IMR-90 (cell line): ENCODE measurements around the gene ABCA2. TPM values are rescaled to one million over a fixed set of nuclear protein-coding genes. Genes with fewer than 3 reads are reported as not detected.

Experiments used
- ATAC-seq: fragments of 200-7000 bp; cut with Tn5 transposase; 2 replicates; pipeline ENCODE4 v1.9.1; 2020; ENCODE audit warnings: low read depth, mild to moderate bottlenecking, moderate library complexity
- BruUV-seq: library from RNA; stranded (reverse); fragments of 400-500 nt; replicated peaks from 2 replicates; lab custom pipeline; 2021; lab: Mats Ljungman, UMichigan
- CTCF ChIA-PET: fragments of 300-600 bp; formaldehyde crosslinking; extraction: SDS; loops from one replicate; lab custom pipeline; 2021; ENCODE audit warnings: antibody characterized with exemption; lab: Yijun Ruan, JAX
- POLR2A ChIA-PET: fragments of 300-600 bp; sonication (Branson Sonifier 250); formaldehyde crosslinking; loops from one replicate; lab custom pipeline; 2022; ENCODE audit warnings: antibody characterized with exemption; ENCODE audit not compliant: unreplicated experiment; lab: Charles Lee
- DNase-seq: peaks from one replicate; pipeline ENCODE4 v3.0.0; 2013
- H2AFZ ChIP-seq: replicated peaks from 2 replicates; pipeline ENCODE3; 2013; ENCODE audit warnings: low read length, mild to moderate bottlenecking; ENCODE audit not compliant: poor library complexity
- H2AK5ac ChIP-seq: 2 replicates; pipeline ENCODE4 v1.6.1; 2013; ENCODE audit warnings: low read depth, low read length, inconsistent platforms
- H2AK9ac ChIP-seq: replicated peaks from 2 replicates; pipeline ENCODE3; 2013; ENCODE audit warnings: mild to moderate bottlenecking, low read depth, low read length, moderate library complexity; ENCODE audit not compliant: poor library complexity
- H2BK120ac ChIP-seq: 2 replicates; pipeline ENCODE4 v1.6.1; 2013; ENCODE audit warnings: low read depth, low read length, inconsistent platforms
- H2BK15ac ChIP-seq: 3 replicates; pipeline ENCODE4 v1.6.1; 2013; ENCODE audit warnings: low read depth, low read length, inconsistent platforms
- H2BK20ac ChIP-seq: 2 replicates; pipeline ENCODE4 v1.6.1; 2013; ENCODE audit warnings: low read depth, mild to moderate bottlenecking, inconsistent platforms, low read length, moderate library complexity
- H2BK5ac ChIP-seq: 2 replicates; pipeline ENCODE4 v1.6.1; 2013; ENCODE audit warnings: mild to moderate bottlenecking, low read depth, low read length, inconsistent platforms; ENCODE audit not compliant: poor library complexity, severe bottlenecking
- H3K14ac ChIP-seq: replicated peaks from 2 replicates; pipeline ENCODE4 v1.6.1; 2013; ENCODE audit warnings: low read depth, low read length, inconsistent platforms
- H3K18ac ChIP-seq: 2 replicates; pipeline ENCODE4 v1.6.1; 2013; ENCODE audit warnings: low read depth, low read length, control low read depth
- H3K23ac ChIP-seq: 2 replicates; pipeline ENCODE4 v1.6.1; 2013; ENCODE audit warnings: low read depth, low read length, inconsistent platforms
- H3K27ac ChIP-seq: 2 replicates; pipeline ENCODE4 v1.5.1; 2013; ENCODE audit warnings: mild to moderate bottlenecking, control low read depth, low read length; ENCODE audit not compliant: insufficient read depth
- H3K27me3 ChIP-seq: 2 replicates; pipeline ENCODE4 v1.6.1; 2013; ENCODE audit warnings: low read length; ENCODE audit not compliant: control insufficient read depth, insufficient read depth
- H3K36me3 ChIP-seq: 2 replicates; pipeline ENCODE4 v1.6.1; 2013; ENCODE audit warnings: low read length, mixed read lengths; ENCODE audit not compliant: control insufficient read depth, insufficient read depth
- H3K4ac ChIP-seq: 2 replicates; pipeline ENCODE4 v1.6.1; 2013; ENCODE audit warnings: low read depth, low read length, inconsistent platforms
- H3K4me1 ChIP-seq: 2 replicates; pipeline ENCODE4 v1.6.1; 2013; ENCODE audit warnings: low read length, mixed read lengths; ENCODE audit not compliant: control insufficient read depth, insufficient read depth
- H3K4me2 ChIP-seq: 2 replicates; pipeline ENCODE4 v1.6.1; 2013; ENCODE audit warnings: low read depth, mild to moderate bottlenecking, control low read depth, low read length, moderate library complexity
- H3K4me3 ChIP-seq: 2 replicates; pipeline ENCODE4 v1.5.1; 2013; ENCODE audit warnings: low read depth, mild to moderate bottlenecking, control low read depth, low read length, moderate library complexity; ENCODE audit not compliant: insufficient read depth
- H3K56ac ChIP-seq: 2 replicates; pipeline ENCODE4 v1.6.1; 2013; ENCODE audit warnings: low read length, inconsistent platforms; ENCODE audit not compliant: insufficient read depth; ENCODE audit errors: extremely low read depth
- H3K79me1 ChIP-seq, 2 experiments: 2 replicates each; pipeline ENCODE4 v1.6.1; 2013; ENCODE audit warnings: low read length in 2 of 2, inconsistent platforms in 1 of 2, low read depth in 1 of 2
- H3K9ac ChIP-seq: 2 replicates; pipeline ENCODE4 v1.6.1; 2013; ENCODE audit warnings: low read depth, low read length, control low read depth
- H3K9me1 ChIP-seq: 2 replicates; pipeline ENCODE4 v1.6.1; 2013; ENCODE audit warnings: low read length, inconsistent platforms; ENCODE audit not compliant: insufficient read depth
- H3K9me3 ChIP-seq: 2 replicates; pipeline ENCODE4 v1.6.1; 2013; ENCODE audit warnings: low read length; ENCODE audit not compliant: control insufficient read depth, insufficient read depth
- H4K20me1 ChIP-seq: 2 replicates; pipeline ENCODE4 v1.6.1; 2013; ENCODE audit warnings: low read length, inconsistent platforms; ENCODE audit not compliant: insufficient read depth
- H4K5ac ChIP-seq: 2 replicates; pipeline ENCODE4 v1.6.1; 2013; ENCODE audit warnings: mild to moderate bottlenecking, low read depth, low read length, control low read depth
- H4K8ac ChIP-seq, 2 experiments: 2 replicates each; pipeline ENCODE4 v1.6.1; 2013; ENCODE audit warnings: low read depth in 2 of 2, low read length in 2 of 2, control low read depth in 1 of 2, inconsistent platforms in 1 of 2
- H4K91ac ChIP-seq: 2 replicates; pipeline ENCODE4 v1.6.1; 2013; ENCODE audit warnings: low read depth, low read length, inconsistent platforms; ENCODE audit not compliant: insufficient read depth
- BHLHE40 ChIP-seq: fragments of 150-350 bp; IDR thresholded peaks from 2 replicates; pipeline ENCODE4 v1.6.1; 2016; ENCODE audit warnings: mild to moderate bottlenecking, low read depth, low read length
- CEBPB ChIP-seq: IDR thresholded peaks from 2 replicates; pipeline ENCODE4 v1.6.1; 2012; ENCODE audit warnings: low read depth, low read length, improper control_type of control experiment
- CHD1 ChIP-seq: IDR thresholded peaks from 2 replicates; pipeline ENCODE4 v1.6.1; 2012; ENCODE audit warnings: low read depth, low read length, improper control_type of control experiment
- CTCF ChIP-seq: conservative IDR thresholded peaks from 2 replicates; pipeline ENCODE4 v1.5.1; 2012; ENCODE audit warnings: mild to moderate bottlenecking, low read depth, low read length, improper control_type of control experiment
- ELK1 ChIP-seq: fragments of 150-350 bp; IDR thresholded peaks from 2 replicates; pipeline ENCODE4 v1.6.1; 2016; ENCODE audit warnings: low read depth, mild to moderate bottlenecking, low read length, moderate library complexity, borderline replicate concordance
- FOS ChIP-seq: fragments of 150-350 bp; IDR thresholded peaks from 2 replicates; pipeline ENCODE4 v1.6.1; 2016; ENCODE audit warnings: low read depth, low read length
- MAFK ChIP-seq: IDR thresholded peaks from 2 replicates; pipeline ENCODE4 v1.6.1; 2012; ENCODE audit warnings: low read depth, low read length, improper control_type of control experiment
- MAZ ChIP-seq: IDR thresholded peaks from 2 replicates; pipeline ENCODE4 v1.6.1; 2012; ENCODE audit warnings: low read depth, mild to moderate bottlenecking, low read length, improper control_type of control experiment, moderate library complexity, borderline replicate concordance
- NFE2L2 ChIP-seq: fragments of 150-350 bp; IDR thresholded peaks from 2 replicates; pipeline ENCODE4 v1.6.1; 2016; ENCODE audit warnings: low read depth, mild to moderate bottlenecking, low read length
- RAD21 ChIP-seq: IDR thresholded peaks from 2 replicates; pipeline ENCODE4 v1.6.1; 2012; ENCODE audit warnings: low read length, improper control_type of control experiment
- RCOR1 ChIP-seq: IDR thresholded peaks from 2 replicates; pipeline ENCODE4 v1.6.1; 2012; ENCODE audit warnings: mild to moderate bottlenecking, low read length, improper control_type of control experiment; ENCODE audit not compliant: insufficient replicate concordance
- RFX5 ChIP-seq: IDR thresholded peaks from 2 replicates; pipeline ENCODE4 v1.8.0; 2012; ENCODE audit warnings: low read depth, mild to moderate bottlenecking, low read length, moderate library complexity
- SMC3 ChIP-seq: fragments of 150-350 bp; IDR thresholded peaks from 2 replicates; pipeline ENCODE4 v1.6.1; 2016; ENCODE audit warnings: low read depth, mild to moderate bottlenecking, antibody characterized with exemption, low read length, moderate library complexity
- WGBS, 2 experiments: methylation state at CpG; one replicate each; pipeline versions ENCODE4 v1.1.5 to v1.1.7; 2013; ENCODE audit warnings: missing lambda C conversion rate in 2 of 2; ENCODE audit not compliant: insufficient read length in 1 of 2; ENCODE audit errors: extremely low coverage in 2 of 2; 5-methylcytosine and 5-hydroxymethylcytosine counted together
- dilution Hi-C: fragments of 300-500 bp; cut with HindIII; formaldehyde crosslinking; loops from one replicate; pipeline ENCODE4 v1.14.3; 2018; ENCODE audit warnings: low sequenced_read_pairs; ENCODE audit not compliant: unreplicated experiment
- in situ Hi-C: fragments of 300-500 bp; cut with MboI; formaldehyde crosslinking; loops from 3 replicates; pipeline ENCODE4 v1.14.3; 2019; ENCODE audit warnings: low sequenced_read_pairs, inconsistent platforms, mixed read lengths
- intact Hi-C: fragments of 100-400 bp; cut with micrococcal nuclease; formaldehyde crosslinking; loops from 2 replicates; pipeline ENCODE4 v1.10.0; 2022
- polyA plus RNA-seq, 3 experiments: library from polyadenylated mRNA; depleted of rRNA; stranded (reverse); fragments of >200 nt; gene quantifications; 2 replicates each; pipeline ENCODE4 v1.2.3, GENCODE V29; 2012; ENCODE audit warnings: low replicate concordance in 1 of 3
- total RNA-seq: library from RNA; depleted of rRNA; stranded (reverse); fragments of >200 nt; gene quantifications from 2 replicates; pipeline ENCODE4 v1.2.3, GENCODE V29; 2012
- TF ChIP-seq, protein P1 (sequence below): fragments of 150-350 bp; IDR thresholded peaks from 2 replicates; pipeline ENCODE4 v1.6.1; 2017; ENCODE audit warnings: mild to moderate bottlenecking, antibody characterized with exemption, low read length, low read depth

Gene ABCA2
- total and polyA plus RNA-seq, 2 of the 4 experiments (the other 2 are of a cell fraction) = 3.8 to 46.0 TPM

- ChIA-PET CTCF (interaction anchor here (1.0 kb wide), 1 partner anchor 19 kb away, joined by 3 read pairs; no protein-coding TSS in a partner anchor), POLR2A (no interaction called here)
- Histone ChIP-seq H3K56ac (no peak overlapping the region), H3K27ac (no peak overlapping the region; the same call in 1 of the 2 replicates), H4K20me1 (no peaks in the 10 kb centered on the region), H3K9me1 (no peaks in the 10 kb centered on the region), H4K8ac (peak overlapping the region; percentile 74 to 79; a peak in 3 of 4 replicates), H2AK9ac (peak overlapping the region; percentile 44), H4K91ac (peak overlapping the region; percentile 76), H2BK5ac (no peak overlapping the region), H3K36me3 (no peaks in the 10 kb centered on the region), H3K4me2 (peak overlapping the region; percentile 20; the same call in 1 of the 2 replicates), H3K79me1 (peaks cover 2 to 11% of the 10 kb centered on the region in 2 experiments), H2BK15ac (no peak overlapping the region), H3K9me3 (no peaks in the 10 kb centered on the region), H3K27me3 (no peaks in the 10 kb centered on the region; the same call in 1 of the 2 replicates), H2BK20ac (no peak overlapping the region), H3K4me3 (peak overlapping the region; percentile 21), H3K9ac (peak overlapping the region; percentile 23; the same call in 1 of the 2 replicates), H3K4me1 (peaks cover 3% of the 10 kb centered on the region; the same call in 1 of the 2 replicates), H3K14ac (no peak overlapping the region), H2AFZ (peak overlapping the region; percentile 90), H3K18ac (no peak overlapping the region), H3K4ac (peak overlapping the region; percentile 43; the same call in 1 of the 2 replicates), H3K23ac (no peak overlapping the region), H4K5ac (no peak overlapping the region), H2AK5ac (peak overlapping the region; percentile 70), H2BK120ac (no peak overlapping the region)
- DNase-seq (no peak), ATAC-seq (no peak)
- in situ Hi-C loops = no loop called here
- 0% methylated on average over 1 of the region's 6 CpGs; no CpG with 5 or more reads in 1 of the 2 experiments for WGBS, 2 experiments
- TF ChIP-seq NFE2L2 (no peak), SMC3 (no peak), MAZ (no peak), FOS (no peak), ELK1 (no peak), RCOR1 (no peak), CEBPB (no peak), MAFK (no peak), CHD1 (no peak), BHLHE40 (no peak), RFX5 (no peak), CTCF (no peak), RAD21 (no peak)
- TF ChIP-seq, protein P1, sequence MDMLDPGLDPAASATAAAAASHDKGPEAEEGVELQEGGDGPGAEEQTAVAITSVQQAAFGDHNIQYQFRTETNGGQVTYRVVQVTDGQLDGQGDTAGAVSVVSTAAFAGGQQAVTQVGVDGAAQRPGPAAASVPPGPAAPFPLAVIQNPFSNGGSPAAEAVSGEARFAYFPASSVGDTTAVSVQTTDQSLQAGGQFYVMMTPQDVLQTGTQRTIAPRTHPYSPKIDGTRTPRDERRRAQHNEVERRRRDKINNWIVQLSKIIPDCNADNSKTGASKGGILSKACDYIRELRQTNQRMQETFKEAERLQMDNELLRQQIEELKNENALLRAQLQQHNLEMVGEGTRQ = no peak
- dilution Hi-C loops = no loop called here
- intact Hi-C loops = loop anchor here (1.0 kb wide), 1 partner anchor 15 kb away; the partner anchor contains the start of gene MAN1B1
- no TSS peak for BruUV-seq
These were observed 42.9 kb upstream of the ABCA2 start for GRCh38 chr9:137070906-137071275.
